GM12873 (cell line): ENCODE measurements around the gene OTUD4.

Experiments
- CTCF ChIP-seq: IDR thresholded peaks from 2 replicates; pipeline ENCODE4 v1.5.1; 2012; ENCODE audit warnings: low read depth, mild to moderate bottlenecking, moderate library complexity, low read length, control low read depth; ENCODE audit not compliant: insufficient read depth; ENCODE audit errors: missing control alignments

Gene OTUD4

GRCh38 chr4:145083891-145084605 lies 96.3 kb downstream of the OTUD4 start:
- no peak for TF ChIP-seq CTCF
